NCI-H226 (cell line): ENCODE results near the gene C11orf87.

ENCODE experiments used
- DNase-seq: peaks from one replicate; pipeline ENCODE4 v3.0.0-alpha.2; 2015

The C11orf87 gene

GRCh38 chr11:109421981-109422869, at the start of gene C11orf87:
C11orf87 (plus strand) TSS chr11:109422190; CDS start chr11:109423634, 1,444 bp downstream.
- DNase-seq: no peak

DNA sequence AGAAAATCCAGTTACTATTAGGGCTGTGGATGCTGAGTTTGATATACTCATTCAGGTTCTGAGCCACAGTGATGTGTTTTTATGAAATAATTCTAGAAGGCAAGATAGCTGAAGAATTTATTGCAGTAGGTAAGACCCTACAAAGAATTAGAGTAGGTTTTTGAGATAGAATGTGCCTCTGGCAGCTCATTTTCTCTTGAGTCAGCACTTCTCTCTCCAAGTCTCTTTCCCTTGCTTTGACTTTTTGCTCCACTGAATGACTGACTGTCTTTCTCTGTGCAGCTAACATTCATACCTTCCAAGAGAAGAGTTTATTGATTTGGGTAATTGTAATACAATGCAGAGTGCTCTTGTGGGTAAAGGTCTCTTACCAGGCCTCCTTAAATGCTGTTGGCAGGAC, 48.0 kb upstream of the C11orf87 start:
- DNase-seq: no peak

GRCh38 chr11:109374441-109374840, 47.5 kb upstream of the C11orf87 start:
- DNase-seq: no peak

DNA sequence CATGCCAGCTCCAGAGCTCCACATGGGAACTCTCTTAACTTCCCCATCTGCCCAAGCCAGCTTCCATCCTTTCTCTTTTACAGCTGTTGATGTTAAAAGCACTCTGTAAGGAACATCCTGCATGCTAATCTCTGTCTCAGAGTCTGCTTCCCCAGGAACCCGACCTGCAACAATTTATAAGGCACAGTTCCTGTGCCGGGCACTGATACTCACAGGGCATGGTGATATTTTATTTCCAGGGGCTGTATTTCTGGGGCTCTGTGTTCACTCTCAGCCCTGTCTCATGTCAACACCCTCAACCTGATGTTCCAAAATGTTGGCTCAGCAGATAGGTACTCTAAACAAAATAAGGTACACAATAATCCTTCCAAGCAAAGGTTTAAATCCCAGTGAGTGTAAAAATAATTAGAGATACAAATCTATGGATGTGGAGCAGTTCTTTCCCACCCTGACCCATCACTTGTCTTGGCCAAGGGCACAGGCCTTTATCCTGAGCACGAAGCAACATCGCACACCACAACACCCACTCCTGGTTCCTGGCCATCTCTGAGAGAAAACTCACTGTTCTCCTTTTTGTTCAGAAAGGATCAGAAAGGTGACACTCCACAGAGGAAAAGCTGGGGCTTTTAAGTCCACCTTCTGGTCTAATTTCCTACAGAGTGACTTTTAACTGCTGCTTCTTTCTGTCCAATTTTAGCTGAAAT, 44.8 kb upstream of the C11orf87 start:
- DNase-seq: no peak

- no peak for DNase-seq
These were observed 44.0 kb upstream of the C11orf87 start for GRCh38 chr11:109378034-109378433.

DNA sequence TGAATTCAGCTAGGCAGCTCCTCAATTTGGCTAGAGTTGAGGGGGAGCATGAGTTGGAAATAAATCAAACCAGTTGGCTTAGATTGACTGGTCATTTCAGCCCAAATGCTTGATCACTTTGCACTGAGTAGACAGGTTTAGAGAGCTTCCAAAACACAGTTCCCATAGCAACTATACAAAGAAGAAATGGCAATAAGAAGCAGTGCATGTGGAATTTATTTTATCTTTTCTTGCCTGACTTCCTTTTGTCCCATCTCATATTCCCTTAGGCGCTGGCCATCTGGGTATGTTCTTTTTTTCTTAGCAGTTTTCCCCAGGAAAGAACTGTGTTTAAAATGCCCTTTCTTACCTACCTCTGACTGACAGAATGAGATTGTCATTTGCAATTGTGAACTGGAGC, 38.7 kb upstream of the C11orf87 start:
- DNase-seq: peak; percentile 8

GRCh38 chr11:109384873-109385272, 37.1 kb upstream of the C11orf87 start:
- peak; percentile 42 for DNase-seq

- no peak for DNase-seq
These were observed 33.0 kb upstream of the C11orf87 start for GRCh38 chr11:109388982-109389381.

- no peak for DNase-seq
These were observed 31.2 kb upstream of the C11orf87 start for GRCh38 chr11:109390752-109391151.

DNA sequence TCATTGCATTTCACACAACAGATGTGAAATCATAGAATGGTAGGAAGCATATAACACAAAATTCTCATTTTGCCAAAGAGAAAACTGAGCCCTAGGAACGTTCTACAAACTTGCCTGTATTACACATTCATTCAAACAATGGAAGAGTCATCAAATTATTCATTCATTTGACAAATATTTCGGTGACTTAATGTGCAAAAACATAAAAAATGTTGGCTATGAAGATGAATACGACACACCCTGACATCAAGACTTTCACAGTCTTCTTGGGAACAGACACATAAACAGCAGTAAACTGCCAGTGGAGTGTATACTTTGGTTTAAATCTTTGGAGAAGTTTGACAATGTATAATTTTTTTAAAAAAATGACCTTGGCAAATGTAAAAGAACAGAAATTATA, 20.4 kb upstream of the C11orf87 start:
- DNase-seq: no peak

DNA sequence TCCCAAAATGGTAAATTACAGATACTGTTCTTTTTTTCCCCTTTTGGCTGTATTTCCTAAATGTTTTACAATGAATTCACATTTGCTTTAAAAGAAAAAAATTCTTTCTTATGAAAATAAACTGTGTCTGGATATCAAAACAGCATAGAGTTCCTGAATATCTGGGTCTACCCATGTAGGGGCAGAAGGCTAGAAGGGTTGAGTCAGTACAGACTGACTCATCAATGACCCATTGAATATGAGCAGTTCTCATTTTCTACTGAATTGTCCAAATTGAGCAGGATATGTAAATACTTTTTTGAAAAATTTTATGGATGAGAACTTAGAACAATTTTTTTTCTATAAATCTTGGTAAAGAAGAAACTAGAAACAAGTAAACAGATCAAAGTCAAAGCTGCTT, 16.3 kb upstream of the C11orf87 start:
- DNase-seq: no peak

DNA sequence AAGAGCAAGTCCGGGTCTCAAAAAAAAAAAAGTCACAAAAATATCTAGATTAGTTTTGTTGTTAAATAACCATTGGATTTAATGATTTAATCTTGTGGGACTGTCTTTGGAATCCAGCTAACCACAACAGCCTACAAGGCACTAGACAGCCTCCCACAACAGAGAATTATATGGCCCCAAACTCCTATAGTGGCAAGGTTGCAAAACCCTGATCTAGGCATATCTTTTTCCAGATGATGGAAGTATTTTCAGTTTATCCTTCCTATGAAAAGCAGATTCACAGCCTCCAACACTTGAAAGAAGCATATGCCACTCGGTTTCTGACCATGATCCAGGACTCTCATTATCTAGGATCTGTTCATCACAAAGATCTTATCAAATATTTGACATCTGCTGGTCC, 5.4 kb upstream of the C11orf87 start:
- DNase-seq: no peak

DNA sequence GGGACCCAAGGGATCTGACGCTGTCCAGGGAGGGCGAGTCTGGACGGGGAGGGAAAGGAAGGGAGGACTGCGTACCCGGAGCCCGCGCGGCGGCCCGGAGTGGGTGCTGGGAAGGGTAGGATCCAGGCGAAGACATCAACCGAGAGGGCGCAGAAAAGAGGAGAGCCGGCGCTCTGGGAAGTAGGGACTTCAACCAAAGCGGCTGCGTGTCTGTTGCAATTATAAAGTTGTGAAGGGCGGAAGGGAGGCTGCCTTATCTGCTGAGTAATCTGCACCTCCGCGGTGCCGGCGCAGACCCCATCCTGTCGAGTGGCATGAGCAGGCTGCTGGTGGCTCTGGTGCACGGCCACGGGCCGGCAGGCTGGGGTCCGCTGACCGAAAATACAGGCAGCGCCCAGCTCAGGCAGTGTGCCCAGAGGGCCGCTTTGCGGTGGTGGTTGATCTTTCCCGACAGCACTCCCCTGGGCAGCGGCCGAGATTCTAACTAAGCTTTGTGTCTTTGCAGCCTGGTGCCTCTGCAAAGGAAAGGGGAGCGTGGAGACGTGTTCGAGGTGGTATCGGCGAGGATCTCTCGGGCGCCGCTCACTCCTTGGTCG, 978 bp downstream of the C11orf87 start:
- DNase-seq: no peak

DNA sequence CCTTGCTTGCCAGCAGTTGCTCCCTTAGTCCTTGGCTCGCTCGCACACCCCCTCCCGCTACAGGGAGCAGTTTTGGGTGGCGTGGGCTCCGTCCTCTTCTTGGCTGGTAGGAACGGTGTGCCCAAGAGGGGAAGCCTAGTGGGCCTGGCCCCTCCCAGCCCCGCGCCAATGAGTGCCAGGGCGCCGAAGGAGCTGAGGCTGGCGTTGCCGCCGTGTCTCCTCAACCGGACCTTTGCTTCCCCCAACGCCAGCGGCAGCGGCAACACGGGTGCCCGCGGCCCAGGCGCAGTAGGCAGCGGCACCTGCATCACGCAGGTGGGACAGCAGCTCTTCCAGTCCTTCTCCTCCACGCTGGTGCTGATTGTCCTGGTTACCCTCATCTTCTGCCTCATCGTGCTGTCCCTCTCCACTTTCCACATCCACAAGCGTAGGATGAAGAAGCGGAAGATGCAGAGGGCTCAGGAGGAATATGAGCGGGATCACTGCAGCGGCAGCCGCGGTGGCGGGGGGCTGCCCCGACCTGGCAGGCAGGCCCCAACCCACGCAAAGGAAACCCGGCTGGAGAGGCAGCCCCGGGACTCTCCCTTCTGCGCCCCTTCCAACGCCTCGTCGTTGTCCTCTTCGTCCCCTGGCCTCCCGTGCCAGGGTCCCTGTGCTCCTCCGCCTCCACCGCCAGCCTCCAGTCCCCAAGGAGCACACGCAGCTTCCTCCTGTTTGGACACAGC, 1.6 kb downstream of the C11orf87 start:
- DNase-seq: no peak

DNA sequence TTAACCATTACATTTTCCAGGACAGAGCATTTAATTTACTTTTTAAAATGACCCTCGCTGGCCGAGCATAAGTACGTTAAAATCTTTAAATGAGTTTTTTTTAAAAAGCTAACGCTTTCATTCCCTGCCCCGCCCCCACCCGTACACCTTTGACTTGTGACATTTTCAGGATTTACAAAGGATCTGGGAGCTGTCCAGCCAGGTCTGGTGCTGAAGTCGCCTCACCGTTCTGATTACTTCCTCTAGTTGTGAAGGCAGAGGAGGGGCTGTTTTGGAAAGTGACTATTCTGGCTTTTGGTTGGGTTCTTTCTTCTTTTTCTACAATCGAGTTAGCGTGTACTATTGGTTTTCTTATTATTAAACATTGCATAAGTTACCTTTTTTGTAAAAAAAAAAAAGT, 2.9 kb downstream of the C11orf87 start:
- DNase-seq: no peak

DNA sequence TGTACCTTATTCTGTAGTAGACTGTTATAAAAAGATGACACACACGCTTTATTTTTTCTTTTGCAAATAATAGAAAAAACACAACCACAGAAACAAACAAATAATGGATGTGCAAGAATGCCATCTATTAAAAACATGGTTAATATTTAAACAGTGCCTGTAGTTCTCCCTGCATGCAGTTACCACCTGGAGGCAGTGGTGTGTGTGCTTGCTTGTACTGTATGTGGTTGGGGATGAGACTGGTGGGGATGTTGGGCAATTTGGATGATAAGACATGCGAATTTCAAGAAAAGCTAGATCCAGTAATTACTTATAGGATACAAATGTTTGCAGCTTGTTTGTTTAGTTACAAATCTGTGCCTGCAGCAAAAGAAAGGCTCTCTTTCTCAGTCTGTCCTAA, 3.6 kb downstream of the C11orf87 start:
- no peak for DNase-seq

DNA sequence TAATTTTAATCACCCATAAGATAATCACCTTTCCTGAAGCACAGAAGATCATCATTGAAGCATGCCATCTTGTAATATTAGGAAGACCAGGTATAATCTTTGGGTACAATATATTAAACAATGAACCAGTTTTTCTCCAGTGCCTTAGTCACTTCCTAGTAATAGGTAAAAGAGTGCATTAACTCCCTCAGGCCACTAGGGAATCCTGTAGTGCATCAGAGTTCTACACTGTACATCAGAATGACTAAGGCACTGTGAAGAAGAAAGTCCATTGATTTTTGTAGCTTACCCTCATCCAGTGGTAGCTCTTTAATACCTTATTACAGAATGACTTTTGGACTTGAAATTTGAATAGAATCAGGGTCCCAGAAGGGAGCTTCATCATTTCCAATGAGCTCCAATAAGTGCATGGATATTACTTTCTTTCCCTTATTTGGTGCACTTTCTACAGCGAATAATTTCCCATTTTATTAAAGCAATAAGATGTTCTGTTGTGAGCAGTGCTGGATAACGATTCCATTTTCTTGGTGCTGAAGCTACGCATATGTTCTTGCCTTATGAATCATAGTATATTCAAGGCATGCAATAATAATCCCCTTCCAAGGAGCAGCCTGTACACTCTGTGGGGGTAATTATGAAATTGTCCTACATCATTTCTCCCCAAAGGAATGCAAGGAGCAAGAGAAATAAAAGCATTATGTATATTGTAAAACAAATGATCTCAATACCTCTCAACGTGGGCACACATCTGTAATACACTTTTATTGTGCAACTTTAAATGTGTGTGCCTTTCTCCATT, 4.7 kb downstream of the C11orf87 start:
- no peak for DNase-seq

GRCh38 chr11:109432105-109432504, 10.1 kb downstream of the C11orf87 start:
- peak; percentile 56 for DNase-seq

DNA sequence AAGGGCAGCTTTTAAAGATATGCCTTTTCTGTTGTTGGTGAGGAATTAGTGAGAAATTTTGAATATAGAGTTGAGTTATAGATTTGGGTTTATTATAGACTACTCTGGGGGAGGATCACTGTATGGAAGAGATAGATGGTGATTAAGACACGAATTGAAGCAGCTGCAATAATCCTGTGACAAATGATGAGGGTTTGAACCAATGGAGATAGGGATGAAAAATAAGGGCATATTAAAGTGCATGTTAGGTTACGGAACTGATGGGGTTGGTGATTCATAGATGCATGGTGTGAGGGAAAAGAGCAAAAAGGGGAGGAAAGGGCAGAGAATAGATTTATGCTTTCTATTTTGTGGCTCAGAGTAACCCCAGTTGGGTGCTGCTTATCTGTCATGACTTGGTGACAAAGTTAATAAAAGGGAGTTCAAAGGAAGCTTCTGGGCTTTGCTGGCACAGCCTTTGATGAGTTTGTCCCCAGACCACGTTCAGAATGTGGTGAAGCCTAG, 11.8 kb downstream of the C11orf87 start:
- no peak for DNase-seq

DNA sequence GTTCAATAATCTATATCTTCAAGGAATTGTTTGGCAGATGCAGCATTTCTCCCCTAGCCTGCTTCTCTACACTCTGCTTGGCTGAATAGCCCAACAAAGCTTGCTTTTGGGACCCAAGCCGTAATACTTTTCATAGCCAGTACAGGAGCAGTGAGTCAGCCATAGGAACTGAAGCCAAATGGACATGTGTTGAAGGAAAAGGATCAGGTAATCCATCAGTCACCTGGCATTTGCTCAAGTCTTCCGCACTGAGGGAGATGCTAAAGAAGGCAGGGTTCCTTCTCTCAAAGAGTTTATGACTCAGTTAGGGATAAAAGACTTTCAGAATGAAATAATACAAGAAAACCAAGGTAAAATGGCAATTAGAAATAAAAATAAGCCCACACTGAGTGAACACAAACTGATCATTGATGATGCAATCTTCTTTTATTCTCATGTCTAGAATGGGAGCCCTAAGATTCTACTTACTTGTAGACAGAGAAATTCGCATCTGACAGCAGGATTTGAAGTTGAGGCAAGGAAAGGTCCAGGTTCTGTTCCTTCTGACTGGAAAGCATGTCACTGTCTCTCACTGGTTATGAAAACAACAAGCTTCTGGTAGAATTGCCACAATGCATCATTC, 13.2 kb downstream of the C11orf87 start:
- DNase-seq: peak; percentile 47

GRCh38 chr11:109439684-109440083, 17.7 kb downstream of the C11orf87 start:
- DNase-seq: no peak

DNA sequence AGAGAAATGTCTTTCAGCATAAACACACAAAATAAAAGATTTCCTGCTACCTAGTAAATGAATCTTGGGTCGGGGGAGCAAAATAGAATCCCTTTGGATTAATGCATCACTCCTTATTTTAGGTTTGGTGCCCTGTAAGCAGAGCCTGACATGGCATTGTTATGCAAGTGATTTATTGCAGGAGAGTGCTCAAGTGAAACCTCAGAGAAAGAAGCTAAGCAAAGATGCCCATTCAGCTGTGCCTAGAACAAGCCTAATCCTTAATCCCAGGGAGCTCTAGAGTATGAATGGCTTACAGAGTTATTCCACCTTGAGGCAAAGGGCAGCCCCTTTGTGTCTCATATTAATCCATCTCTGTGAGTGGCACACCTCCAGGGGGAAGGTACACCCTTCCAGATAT, 21.1 kb downstream of the C11orf87 start:
- DNase-seq: no peak
